Measurements from ENCODE around the gene PDHB. TPM values are rescaled to one million over a fixed set of nuclear protein-coding genes. Genes with fewer than 3 reads are reported as not detected.
A peak's percentile ranks its signal among the peaks of the same experiment; 100 is the strongest.

The PDHB gene
- polyA plus RNA-seq, 3 donors, result 30.5 to 125 (median 112) TPM

GRCh38 chr3:58383904-58384303 is 49.7 kb downstream of the PDHB start:
- H3K36me3 Mint-ChIP-seq, result peaks cover 52 to 78% of the 10 kb centered on the region in 2 donors
- Histone ChIP-seq H3K27me3 (ENCODE audit: control insufficient read depth in 2 of 2, insufficient read depth in 2 of 2, low read length in 2 of 2) (no peaks in the 10 kb centered on the region), H3K4me1 (ENCODE audit: control insufficient read depth in 1 of 2, insufficient read depth in 2 of 2, low read length in 2 of 2) (peaks cover 3 to 4% of the 10 kb centered on the region in 2 donors), H3K36me3 (replicated peaks in 1 of 2; ENCODE audit: control insufficient read depth in 1 of 2, insufficient read depth in 2 of 2, low read length in 2 of 2) (peaks cover 38 to 93% of the 10 kb centered on the region in 2 donors), H2AFZ (ENCODE audit: insufficient read depth, low read depth, low read length, poor library complexity, severe bottlenecking) (no peak overlapping the region), H3K27ac (ENCODE audit: low read depth in 1 of 2, low read length in 2 of 2) (no peak overlapping the region), H4K20me1 (ENCODE audit: insufficient read depth, low read length) (peaks cover 33% of the 10 kb centered on the region), H3K79me2 (ENCODE audit: insufficient read depth, low read length) (peaks cover 47% of the 10 kb centered on the region), H3K4me3 (replicated peaks in 1 of 3; ENCODE audit: low read depth in 2 of 3, low read length in 3 of 3) (no peak overlapping the region), H3K4me2 (replicated peaks; ENCODE audit: extremely low read depth, low read length, poor library complexity, severe bottlenecking) (no peak overlapping the region), H3K9ac (ENCODE audit: insufficient read depth, low read length, poor library complexity, severe bottlenecking) (no peak overlapping the region), H3K9me3 (replicated peaks in 1 of 2; ENCODE audit: control insufficient read depth in 1 of 2, insufficient read depth in 1 of 2, low read length in 2 of 2) (no peaks in the 10 kb centered on the region)
- no peak for TF ChIP-seq CTCF (IDR thresholded peaks at IDR 0.05)
- no peaks in the 10 kb centered on the region for H3K9me3 Mint-ChIP-seq
- H3K4me3 Mint-ChIP-seq, result no peak overlapping the region
- intact Hi-C loops (cut with micrococcal nuclease), result no loop called here
- H3K27ac Mint-ChIP-seq, result peak overlapping the region in 1 of 7 donors; percentile 18
- H3K4me1 Mint-ChIP-seq, result peaks cover 22% of the 10 kb centered on the region
- no peaks in the 10 kb centered on the region for H3K27me3 Mint-ChIP-seq (ENCODE audit: low read depth in 3 of 3)
- WGBS (ENCODE audit: insufficient coverage), result 92% methylated on average over 2 of the region's 4 CpGs
- DNase-seq, result no peak

- TF ChIP-seq CTCF (IDR thresholded peaks at IDR 0.05), result no peak
- Histone ChIP-seq H3K36me3 (replicated peaks in 1 of 2; ENCODE audit: control insufficient read depth in 1 of 2, insufficient read depth in 2 of 2, low read length in 2 of 2) (peaks cover 38 to 92% of the 10 kb centered on the region in 2 donors), H3K27me3 (ENCODE audit: control insufficient read depth in 2 of 2, insufficient read depth in 2 of 2, low read length in 2 of 2) (no peaks in the 10 kb centered on the region), H4K20me1 (ENCODE audit: insufficient read depth, low read length) (peaks cover 33% of the 10 kb centered on the region), H3K4me3 (replicated peaks in 1 of 3; ENCODE audit: low read depth in 2 of 3, low read length in 3 of 3) (no peak overlapping the region), H3K4me2 (replicated peaks; ENCODE audit: extremely low read depth, low read length, poor library complexity, severe bottlenecking) (no peak overlapping the region), H3K9ac (ENCODE audit: insufficient read depth, low read length, poor library complexity, severe bottlenecking) (no peak overlapping the region), H2AFZ (ENCODE audit: insufficient read depth, low read depth, low read length, poor library complexity, severe bottlenecking) (no peak overlapping the region), H3K27ac (ENCODE audit: low read depth in 1 of 2, low read length in 2 of 2) (no peak overlapping the region), H3K4me1 (ENCODE audit: control insufficient read depth in 1 of 2, insufficient read depth in 2 of 2, low read length in 2 of 2) (no peaks in the 10 kb centered on the region), H3K79me2 (ENCODE audit: insufficient read depth, low read length) (peaks cover 49% of the 10 kb centered on the region), H3K9me3 (replicated peaks in 1 of 2; ENCODE audit: control insufficient read depth in 1 of 2, insufficient read depth in 1 of 2, low read length in 2 of 2) (no peaks in the 10 kb centered on the region)
- DNase-seq, result no peak
- 100% methylated on average over 1 of the region's 2 CpGs for WGBS (ENCODE audit: insufficient coverage)
- peaks cover 18% of the 10 kb centered on the region for H3K4me1 Mint-ChIP-seq
- H3K27ac Mint-ChIP-seq, result peak overlapping the region in 1 of 7 donors; percentile 32
- H3K9me3 Mint-ChIP-seq, result no peaks in the 10 kb centered on the region
- H3K36me3 Mint-ChIP-seq, result peaks cover 51 to 82% of the 10 kb centered on the region in 2 donors
- no peak overlapping the region for H3K4me3 Mint-ChIP-seq
- no peaks in the 10 kb centered on the region for H3K27me3 Mint-ChIP-seq (ENCODE audit: low read depth in 3 of 3)
- intact Hi-C loops (cut with micrococcal nuclease), result no loop called here
Observed at GRCh38 chr3:58383476-58383875, 50.2 kb downstream of the PDHB start.
